PC-9 (cell line): ENCODE results near the gene SORCS2. TPM values are rescaled to one million over a fixed set of nuclear protein-coding genes. Genes with fewer than 3 reads are reported as not detected.

ENCODE experiments used
- BruUV-seq: library from RNA; stranded (reverse); fragments of 400-500 nt; replicated peaks from 2 replicates; lab custom pipeline; 2021; lab: Mats Ljungman, UMichigan
- CTCF ChIA-PET: fragments of 300-600 bp; sonication (Branson Sonifier 250); formaldehyde crosslinking; loops from one replicate; lab custom pipeline; 2022; ENCODE audit warnings: antibody characterized with exemption; lab: Charles Lee
- POLR2A ChIA-PET: fragments of 300-600 bp; sonication (Branson Sonifier 250); formaldehyde crosslinking; loops from one replicate; lab custom pipeline; 2022; ENCODE audit warnings: antibody characterized with exemption; ENCODE audit not compliant: unreplicated experiment; lab: Charles Lee
- DNase-seq, 2 experiments: peaks; one replicate each; pipeline versions ENCODE4 v3.0.0 to v3.0.0-alpha.2; 2015 to 2022; ENCODE audit warnings: mixed read lengths in 1 of 2
- H2AFZ ChIP-seq: fragments of 200-600 bp; sonication (generic); 2 replicates; pipeline ENCODE4 v1.8.1; 2017; ENCODE audit warnings: antibody characterized with exemption
- H3F3A ChIP-seq: fragments of 200-600 bp; sonication (generic); 2 replicates; pipeline ENCODE4 v1.8.1; 2017; ENCODE audit warnings: antibody characterized with exemption, mild to moderate bottlenecking, low read depth; ENCODE audit not compliant: insufficient read depth
- H3K27ac ChIP-seq: fragments of 200-600 bp; sonication (generic); 2 replicates; pipeline ENCODE4 v1.6.1; 2016; ENCODE audit warnings: mixed run types
- H3K27me3 ChIP-seq: fragments of 200-600 bp; sonication (generic); 2 replicates; pipeline ENCODE4 v1.6.1; 2016; ENCODE audit warnings: low read depth, mixed run types; ENCODE audit not compliant: insufficient read depth
- H3K36me3 ChIP-seq: fragments of 200-600 bp; sonication (generic); 2 replicates; pipeline ENCODE4 v1.6.1; 2016; ENCODE audit warnings: low read depth, mixed run types
- H3K4me1 ChIP-seq: fragments of 200-600 bp; sonication (generic); replicated peaks from 2 replicates; pipeline ENCODE4 v1.6.1; 2016; ENCODE audit warnings: mixed run types; ENCODE audit not compliant: insufficient read depth
- H3K4me2 ChIP-seq: fragments of 200-600 bp; sonication (generic); 2 replicates; pipeline ENCODE4 v1.6.1; 2017; ENCODE audit warnings: mixed run types
- H3K4me3 ChIP-seq: fragments of 200-600 bp; sonication (generic); 2 replicates; pipeline ENCODE4 v1.6.1; 2016; ENCODE audit warnings: mixed run types
- H3K79me2 ChIP-seq: fragments of 200-600 bp; sonication (generic); 2 replicates; pipeline ENCODE4 v1.6.1; 2017; ENCODE audit warnings: low read depth, mixed run types
- H3K9me2 ChIP-seq: fragments of 200-600 bp; sonication (generic); 2 replicates; pipeline ENCODE4 v1.8.1; 2017; ENCODE audit warnings: mild to moderate bottlenecking; ENCODE audit not compliant: insufficient read depth
- H3K9me3 ChIP-seq: fragments of 200-600 bp; sonication (generic); 2 replicates; pipeline ENCODE4 v1.8.1; 2016; ENCODE audit warnings: low read depth; ENCODE audit not compliant: insufficient read depth
- H4K20me1 ChIP-seq: fragments of 200-600 bp; sonication (generic); 2 replicates; pipeline ENCODE4 v1.8.1; 2017; ENCODE audit not compliant: insufficient read depth
- CTCF ChIP-seq: fragments of 200-600 bp; sonication (generic); conservative IDR thresholded peaks from 2 replicates; pipeline ENCODE4 v1.6.1; 2017; ENCODE audit warnings: mixed run types, antibody characterized with exemption, mild to moderate bottlenecking, moderate library complexity
- EZH2 ChIP-seq: fragments of 200-600 bp; sonication (generic); IDR thresholded peaks from 2 replicates; pipeline ENCODE4 v1.8.0; 2017; ENCODE audit warnings: antibody characterized with exemption, low read depth
- intact Hi-C: fragments of 100-400 bp; cut with micrococcal nuclease; formaldehyde crosslinking; loops from one replicate; pipeline ENCODE4 v1.10.0; 2022; ENCODE audit not compliant: unreplicated experiment
- total RNA-seq: library from RNA; stranded (reverse); gene quantifications from 2 replicates; pipeline ENCODE4 v1.2.3, GENCODE V29; 2021

Gene SORCS2
- total RNA-seq, 1 experiment from 2014 or later, result 25.8 TPM

GRCh38 chr4:7232061-7232650, 39.8 kb downstream of the SORCS2 start:
- CTCF ChIA-PET, result no interaction called here
- Histone ChIP-seq H3K27ac (no peak overlapping the region), H3K4me2 (no peak overlapping the region), H3K27me3 (no peaks in the 10 kb centered on the region), H3K4me3 (no peak overlapping the region), H3K4me1 (no peaks in the 10 kb centered on the region), H3K36me3 (no peaks in the 10 kb centered on the region), H3K79me2 (no peaks in the 10 kb centered on the region), H4K20me1 (no peaks in the 10 kb centered on the region), H3K9me3 (no peaks in the 10 kb centered on the region), H2AFZ (no peak overlapping the region), H3K9me2 (no peaks in the 10 kb centered on the region), H3F3A (no peaks in the 10 kb centered on the region)
- intact Hi-C loops, result no loop called here
- no peak for TF ChIP-seq EZH2
- no peak for TF ChIP-seq CTCF
- no TSS peak for BruUV-seq
- DNase-seq, result no peak
- POLR2A ChIA-PET, result interaction anchor here (0.6 kb wide), 1 partner anchor 18 kb away, joined by 4 read pairs; no protein-coding TSS in a partner anchor

DNA sequence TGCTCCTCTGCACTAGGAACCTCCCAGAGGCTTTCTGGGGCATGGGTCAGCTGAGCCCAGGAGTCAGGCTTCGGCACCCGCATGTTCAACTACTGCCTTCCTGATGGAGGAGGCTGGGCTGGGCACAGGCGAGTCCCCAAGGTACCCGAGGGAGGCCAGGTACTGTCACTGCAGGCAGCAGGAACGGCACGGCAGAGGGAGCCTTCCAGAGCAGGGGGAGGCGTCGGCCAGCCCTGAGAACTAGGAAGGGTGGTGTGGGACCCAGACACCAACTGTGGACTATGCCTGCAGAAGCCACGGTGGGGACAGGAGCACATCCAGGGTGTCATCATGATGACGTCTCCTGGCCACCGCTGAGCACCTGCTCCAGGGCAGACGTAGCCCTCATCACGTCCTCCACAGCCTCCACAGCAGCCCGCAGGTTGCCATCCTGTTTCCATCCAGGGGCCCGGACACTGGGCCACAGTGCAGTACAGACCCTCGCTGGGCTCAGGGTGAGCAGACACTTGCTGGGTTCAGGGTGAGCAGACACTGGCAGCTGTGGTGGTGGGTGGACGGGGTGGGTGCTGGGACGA, 40.8 kb downstream of the SORCS2 start:
- H3K4me2 ChIP-seq, result no peak overlapping the region
- H3K27me3 ChIP-seq, result no peaks in the 10 kb centered on the region
- DNase-seq, result no peak
- no peaks in the 10 kb centered on the region for H3K9me3 ChIP-seq
- no peaks in the 10 kb centered on the region for H3F3A ChIP-seq
- no TSS peak for BruUV-seq
- H2AFZ ChIP-seq, result no peak overlapping the region
- intact Hi-C loops, result no loop called here
- ChIA-PET CTCF (no interaction called here), POLR2A (interaction anchor here (0.6 kb wide), 1 partner anchor 17 kb away, joined by 4 read pairs; no protein-coding TSS in a partner anchor)
- H3K4me1 ChIP-seq, result no peaks in the 10 kb centered on the region
- H3K36me3 ChIP-seq, result no peaks in the 10 kb centered on the region
- no peaks in the 10 kb centered on the region for H4K20me1 ChIP-seq
- H3K4me3 ChIP-seq, result no peak overlapping the region
- H3K27ac ChIP-seq, result no peak overlapping the region
- TF ChIP-seq EZH2 (no peak), CTCF (no peak)
- H3K79me2 ChIP-seq, result no peaks in the 10 kb centered on the region
- H3K9me2 ChIP-seq, result no peaks in the 10 kb centered on the region

DNA sequence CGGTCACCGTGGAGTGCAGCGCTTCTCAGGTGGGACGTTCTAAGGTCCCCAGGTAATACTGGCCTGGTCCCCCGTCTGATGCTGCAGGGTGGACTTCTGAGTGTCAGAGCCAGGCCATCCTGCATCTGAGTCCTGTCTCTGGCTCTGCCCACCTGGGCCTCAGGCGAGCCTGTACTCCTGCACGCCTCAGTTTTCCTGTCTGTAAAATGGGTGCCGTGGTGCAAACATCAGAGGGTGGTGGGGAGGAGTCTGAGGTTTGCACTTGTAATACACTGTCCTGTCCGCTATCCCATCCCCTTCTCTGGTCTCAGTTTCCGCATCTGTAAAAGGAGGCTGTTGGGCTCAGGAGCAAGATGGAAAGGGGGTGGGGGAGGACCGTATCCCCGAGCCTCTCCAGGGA, 41.3 kb downstream of the SORCS2 start:
- H3K27ac ChIP-seq, result no peak overlapping the region
- no peak overlapping the region for H3K4me3 ChIP-seq
- H3F3A ChIP-seq, result no peaks in the 10 kb centered on the region
- H3K9me2 ChIP-seq, result no peaks in the 10 kb centered on the region
- H3K4me2 ChIP-seq, result no peak overlapping the region
- no peaks in the 10 kb centered on the region for H3K4me1 ChIP-seq
- H2AFZ ChIP-seq, result no peak overlapping the region
- no peaks in the 10 kb centered on the region for H3K9me3 ChIP-seq
- POLR2A ChIA-PET, result no interaction called here
- no peaks in the 10 kb centered on the region for H3K36me3 ChIP-seq
- no peaks in the 10 kb centered on the region for H3K79me2 ChIP-seq
- CTCF ChIA-PET, result no interaction called here
- TF ChIP-seq CTCF (no peak), EZH2 (no peak)
- no TSS peak for BruUV-seq
- no peaks in the 10 kb centered on the region for H3K27me3 ChIP-seq
- H4K20me1 ChIP-seq, result no peaks in the 10 kb centered on the region
- DNase-seq, result no peak
- intact Hi-C loops, result no loop called here
